A549 (cell line): ENCODE data around the gene CALM1. TPM values are rescaled to one million over a fixed set of nuclear protein-coding genes. Genes with fewer than 3 reads are reported as not detected.

Experiments used
- CBX8 ChIP-seq: fragments of 200-600 bp; sonication (generic); IDR thresholded peaks from 2 replicates; pipeline ENCODE4 v1.6.1; 2016
- CHD2 ChIP-seq: fragments of 150-350 bp; IDR thresholded peaks from 2 replicates; pipeline ENCODE4 v1.6.1; 2014; ENCODE audit warnings: low read length; ENCODE audit not compliant: partially characterized antibody
- GATA3 ChIP-seq: IDR thresholded peaks from 2 replicates; pipeline ENCODE4 v1.6.1; 2012; ENCODE audit warnings: borderline replicate concordance
- HMGXB4 ChIP-seq: fragments of 250-450 bp; sonication (Bioruptor Pico); IDR thresholded peaks from 2 replicates; pipeline ENCODE4 v1.5.0; 2021; ENCODE audit warnings: mild to moderate bottlenecking, moderate library complexity, borderline replicate concordance
- MYC ChIP-seq: IDR thresholded peaks from 2 replicates; pipeline ENCODE4 v1.6.1; 2012; ENCODE audit warnings: mild to moderate bottlenecking, inconsistent platforms, low read length, improper control_type of control experiment, borderline replicate concordance
- ZFP36 ChIP-seq: fragments of 450-650 bp; IDR thresholded peaks from 2 replicates; pipeline ENCODE4 v1.6.1; 2014; ENCODE audit warnings: borderline replicate concordance; ENCODE audit not compliant: partially characterized antibody
- polyA plus RNA-seq, 4 experiments: library from polyadenylated mRNA; depleted of rRNA in 3 of 4; stranded (reverse); fragments of >200 nt; fragmentation: RNase III in 1 of 4; extraction: RNeasy Plus Mini Kit Qiagen cat#74134 plus additional on column Dnase treatment in 1 of 4; gene quantifications; 2 replicates in 3 of 4; 3 replicates in 1 of 4; pipeline ENCODE4 v1.2.3, GENCODE V29; 2011 to 2017
- TF ChIP-seq, protein P1 (sequence below): fragments of 250-450 bp; sonication (Bioruptor Pico); IDR thresholded peaks from 2 replicates; pipeline ENCODE4 v1.5.0; 2020; ENCODE audit warnings: low read depth, mild to moderate bottlenecking, moderate library complexity

Gene CALM1
- polyA plus RNA-seq, 2 of the 4 experiments (the other 2 are of a cell fraction), result 374 to 451 TPM

DNA sequence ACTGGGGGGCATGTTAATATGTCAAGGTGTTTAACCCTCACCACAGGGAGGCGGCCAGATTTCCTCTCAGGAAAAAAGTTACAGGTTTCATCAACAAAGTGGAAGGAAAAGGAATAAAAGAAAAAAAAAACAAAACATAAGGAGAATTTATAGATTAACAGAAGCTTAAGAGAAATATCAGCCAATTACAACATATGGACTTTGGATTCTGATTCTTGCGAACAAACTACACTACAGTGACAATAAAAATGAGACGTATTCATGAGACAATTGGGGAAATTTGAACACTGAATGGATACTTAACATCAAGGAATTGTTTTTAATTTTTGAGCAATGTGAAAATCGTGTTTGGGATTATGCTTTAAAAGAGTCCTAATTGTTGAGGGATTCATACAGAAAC, 60.4 kb downstream of the CALM1 start (continued):
- no peak for TF ChIP-seq ZFP36
- no peak for TF ChIP-seq GATA3
- TF ChIP-seq, protein P1, sequence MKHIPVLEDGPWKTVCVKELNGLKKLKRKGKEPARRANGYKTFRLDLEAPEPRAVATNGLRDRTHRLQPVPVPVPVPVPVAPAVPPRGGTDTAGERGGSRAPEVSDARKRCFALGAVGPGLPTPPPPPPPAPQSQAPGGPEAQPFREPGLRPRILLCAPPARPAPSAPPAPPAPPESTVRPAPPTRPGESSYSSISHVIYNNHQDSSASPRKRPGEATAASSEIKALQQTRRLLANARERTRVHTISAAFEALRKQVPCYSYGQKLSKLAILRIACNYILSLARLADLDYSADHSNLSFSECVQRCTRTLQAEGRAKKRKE, result no peak
- TF ChIP-seq CBX8, result no peak
- no peak for TF ChIP-seq MYC
- no peak for TF ChIP-seq CHD2
- no peak for TF ChIP-seq HMGXB4

Other genes starting within 250 kb of the CALM1 start
- gene PSMC1, start 140.5 kb upstream of the CALM1 start, polyA plus RNA-seq (2011; rRNA removed), result 171 and 336 TPM in 2 replicates
- gene PSMC1, start 140.5 kb upstream of the CALM1 start, polyA plus RNA-seq (2017; fragmentation: RNase III; extraction: RNeasy Plus Mini Kit Qiagen cat#74134 plus additional on column Dnase treatment), result 305 to 350 TPM (median 328 TPM) in 3 replicates
- 12.7 and 14.7 TPM in 2 replicates for gene NRDE2, start 65.1 kb upstream of the CALM1 start, polyA plus RNA-seq (2011; rRNA removed)
- gene NRDE2, start 65.1 kb upstream of the CALM1 start, polyA plus RNA-seq (2017; fragmentation: RNase III; extraction: RNeasy Plus Mini Kit Qiagen cat#74134 plus additional on column Dnase treatment), result 10.2 to 12.5 TPM (median 11.6 TPM) in 3 replicates